Psoas muscle (tissue), 8 donors: ENCODE measurements around the gene AFF3. TPM values are rescaled to one million over a fixed set of nuclear protein-coding genes. Genes with fewer than 3 reads are reported as not detected.
A peak's percentile ranks its signal among the peaks of the same experiment; 100 is the strongest.

Source experiments
- ATAC-seq, 4 donors: fragments of 200-7000 bp; cut with Tn5 transposase; one replicate each; pipeline ENCODE4 v1.9.1; 2020; ENCODE audit warnings: moderate library complexity in 3 of 4, mild to moderate bottlenecking in 2 of 4
- DNase-seq, 2 donors: peaks; one replicate each; pipeline ENCODE4 v3.0.0-alpha.2; 2020
- H3K27ac ChIP-seq: fragments of 200-600 bp; one replicate; pipeline ENCODE4 v1.8.0; 2022
- H3K27me3 ChIP-seq, 3 donors: fragments of 200-600 bp in 1 of 3; one replicate each; pipeline versions ENCODE4 v1.6.1 to v1.8.0; 2013 to 2022; ENCODE audit warnings: low read length in 2 of 3, mild to moderate bottlenecking in 2 of 3, moderate library complexity in 1 of 3; ENCODE audit not compliant: insufficient read depth in 3 of 3
- H3K36me3 ChIP-seq, 2 donors: fragments of 200-600 bp in 1 of 2; one replicate each; pipeline versions ENCODE4 v1.6.1 to v1.8.0; 2013 to 2022; ENCODE audit warnings: low read depth in 1 of 2, mild to moderate bottlenecking in 1 of 2, moderate library complexity in 1 of 2; ENCODE audit not compliant: insufficient read depth in 1 of 2
- H3K4me1 ChIP-seq: fragments of 200-600 bp; one replicate; pipeline ENCODE4 v1.8.0; 2022
- H3K4me3 ChIP-seq: fragments of 200-600 bp; one replicate; pipeline ENCODE4 v1.8.0; 2022; ENCODE audit warnings: mild to moderate bottlenecking
- H3K9me3 ChIP-seq: fragments of 200-600 bp; one replicate; pipeline ENCODE4 v1.8.0; 2022
- WGBS, 3 donors: extraction: QIAGEN DNeasy Blood & Tissue Kit; methylation state at CpG; one replicate each; pipeline versions ENCODE4 v1.1.6 to v1.1.7; 2013; 5-methylcytosine and 5-hydroxymethylcytosine counted together
- intact Hi-C, 2 donors: fragments of 100-400 bp; cut with DNase I; formaldehyde crosslinking; loops; one replicate each; pipeline versions ENCODE4 v1.11.0 to v1.14.2; 2022
- polyA plus RNA-seq, 3 donors: library from polyadenylated mRNA; stranded (reverse); fragments of 200-250 nt; gene quantifications; one replicate each; pipeline ENCODE4 v1.2.3, GENCODE V29; 2013
- total RNA-seq, 4 donors: library from RNA; stranded (reverse); fragmentation: NEBNext Ultra II Directional in 2 of 4; extraction: Animal tissue kit (Norgen Biotek cat#: 25700) in 2 of 4; gene quantifications; one replicate each; pipeline versions ENCODE4 v1.2.1 to v1.2.4, GENCODE V29; 2021 to 2023
- TF ChIP-seq, protein P1 (sequence below): fragments of 200-600 bp; IDR thresholded peaks from one replicate; pipeline ENCODE4 v1.8.0; 2022; ENCODE audit warnings: antibody characterized with exemption
- donor health status: healthy with polysubstance abuse.
- donor health status: DM: no; HTN: no; CAD: no; lungs with moderate emphysema.
- donor health status: Bipolar disorder and iron deficiency.
- donor health status: healthy.
- donor health status: DM: yes; HTN: yes; CAD: no.
- donor health status: DM: no; HTN: no; CAD: no.
- donor health status: DM: no; HTN: no; CAD: no.
- donor health status: DM: yes; HTN: yes; CAD: no.

AFF3 gene
- total and polyA plus RNA-seq, 7 donors = 0.08 to 2.9 (median 0.44) TPM

DNA sequence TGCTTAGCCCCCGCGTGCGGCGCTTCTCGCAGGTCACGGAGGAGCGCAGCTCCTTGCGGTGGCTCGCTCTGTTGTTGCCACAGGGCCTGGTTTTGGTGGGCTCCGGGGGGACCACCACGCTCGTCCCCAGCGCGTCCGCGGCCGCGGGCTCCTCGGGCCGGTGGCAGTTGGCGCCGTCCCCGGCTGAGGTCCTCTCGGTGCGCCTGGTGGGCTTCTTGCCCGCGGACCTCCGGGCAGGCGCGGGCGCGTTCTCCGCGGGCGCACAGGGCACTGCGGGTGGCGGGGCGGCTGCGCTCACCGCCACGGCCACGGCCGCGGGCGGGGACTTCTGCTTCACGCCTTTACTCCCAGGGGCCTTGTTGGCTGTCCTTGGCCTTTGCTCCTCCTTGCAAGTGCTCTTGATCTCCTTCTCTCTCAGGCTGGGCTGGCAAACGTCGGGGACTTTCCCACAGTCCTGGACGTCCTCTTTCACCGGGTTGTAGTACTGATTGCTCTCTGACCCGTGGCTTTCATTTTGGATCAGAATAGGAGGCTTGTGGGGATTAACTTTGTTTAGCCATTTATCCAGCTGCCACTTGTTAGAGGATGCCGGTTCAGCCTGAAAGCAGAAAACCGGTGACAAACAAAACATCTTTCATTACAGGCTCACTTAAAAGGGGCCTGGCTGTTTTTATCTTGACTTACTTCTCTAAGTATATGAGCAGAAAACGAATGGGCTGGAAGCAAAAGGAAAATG lies 548.5 kb downstream of the AFF3 start:
- ATAC-seq = no peak
- no peak for DNase-seq
- Histone ChIP-seq H3K4me1 (no peaks in the 10 kb centered on the region), H3K27me3 (no peaks in the 10 kb centered on the region), H3K27ac (no peak overlapping the region), H3K4me3 (no peak overlapping the region), H3K36me3 (no peaks in the 10 kb centered on the region), H3K9me3 (no peaks in the 10 kb centered on the region)
- intact Hi-C loops = no loop called here
- WGBS, 3 donors = 76 to 86% (median 84%) methylated on average over 48 to 54 of the region's 54 CpGs
- TF ChIP-seq, protein P1, sequence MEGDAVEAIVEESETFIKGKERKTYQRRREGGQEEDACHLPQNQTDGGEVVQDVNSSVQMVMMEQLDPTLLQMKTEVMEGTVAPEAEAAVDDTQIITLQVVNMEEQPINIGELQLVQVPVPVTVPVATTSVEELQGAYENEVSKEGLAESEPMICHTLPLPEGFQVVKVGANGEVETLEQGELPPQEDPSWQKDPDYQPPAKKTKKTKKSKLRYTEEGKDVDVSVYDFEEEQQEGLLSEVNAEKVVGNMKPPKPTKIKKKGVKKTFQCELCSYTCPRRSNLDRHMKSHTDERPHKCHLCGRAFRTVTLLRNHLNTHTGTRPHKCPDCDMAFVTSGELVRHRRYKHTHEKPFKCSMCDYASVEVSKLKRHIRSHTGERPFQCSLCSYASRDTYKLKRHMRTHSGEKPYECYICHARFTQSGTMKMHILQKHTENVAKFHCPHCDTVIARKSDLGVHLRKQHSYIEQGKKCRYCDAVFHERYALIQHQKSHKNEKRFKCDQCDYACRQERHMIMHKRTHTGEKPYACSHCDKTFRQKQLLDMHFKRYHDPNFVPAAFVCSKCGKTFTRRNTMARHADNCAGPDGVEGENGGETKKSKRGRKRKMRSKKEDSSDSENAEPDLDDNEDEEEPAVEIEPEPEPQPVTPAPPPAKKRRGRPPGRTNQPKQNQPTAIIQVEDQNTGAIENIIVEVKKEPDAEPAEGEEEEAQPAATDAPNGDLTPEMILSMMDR = no peak

DNA sequence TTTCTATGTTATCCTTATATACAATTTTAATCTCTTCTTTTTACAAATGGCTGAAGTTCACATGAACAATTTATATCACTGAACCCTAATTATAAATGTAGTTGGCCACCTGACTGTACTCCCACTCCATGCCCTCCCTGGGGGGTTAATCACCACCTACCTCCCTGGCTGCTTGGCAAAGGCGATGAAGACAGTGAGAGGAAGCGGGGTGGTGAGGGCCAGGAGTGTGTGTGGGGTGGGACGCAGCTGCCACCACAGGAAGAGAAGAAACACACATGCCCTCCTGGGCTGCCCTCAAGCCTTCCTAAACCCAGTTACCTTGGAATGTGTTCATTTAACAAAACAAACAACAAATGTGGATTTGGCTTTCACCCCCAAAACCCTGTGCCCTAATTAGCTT lies 565.6 kb downstream of the AFF3 start:
- Histone ChIP-seq H3K27ac (no peak overlapping the region), H3K27me3 (no peaks in the 10 kb centered on the region), H3K36me3 (no peaks in the 10 kb centered on the region), H3K4me3 (no peak overlapping the region), H3K9me3 (no peaks in the 10 kb centered on the region), H3K4me1 (no peaks in the 10 kb centered on the region)
- ATAC-seq (no peak), DNase-seq (no peak)
- intact Hi-C loops = no loop called here
- TF ChIP-seq, protein P1 = no peak
- 76 to 81% (median 80%) methylated on average over 3 of the region's 3 CpGs for WGBS, 3 donors

DNA sequence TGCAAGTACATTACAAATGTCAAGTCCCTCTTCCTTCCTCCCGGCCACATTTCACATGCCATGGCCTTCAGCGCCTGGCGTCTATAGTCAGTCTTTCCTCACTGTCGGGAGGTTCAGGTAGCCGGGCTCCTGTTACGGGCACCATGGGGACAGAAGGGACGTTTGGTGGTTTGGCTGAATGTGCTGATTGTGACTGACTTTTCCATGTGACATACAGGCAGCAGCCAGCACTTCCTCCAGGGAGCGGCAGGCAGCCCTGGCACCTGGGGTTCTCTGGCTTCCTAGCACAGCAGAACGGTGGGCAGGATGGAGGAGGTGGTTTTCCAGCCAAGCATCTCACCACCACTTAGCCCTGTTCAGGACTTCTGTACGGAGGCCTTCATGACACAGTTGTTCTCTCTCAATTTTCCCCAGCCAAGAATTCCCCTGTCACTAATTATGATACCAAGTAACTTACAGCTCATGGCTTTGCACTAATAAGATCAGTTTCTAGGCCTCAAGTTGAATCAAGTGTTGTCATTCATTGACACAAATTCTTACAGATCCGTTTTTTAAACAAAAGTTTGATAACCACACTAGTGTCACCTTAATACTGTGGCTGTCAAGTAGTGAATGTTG lies 568.6 kb downstream of the AFF3 start:
- DNase-seq (no peak), ATAC-seq (peak; percentile 60 to 90 (median 76))
- H3K36me3 ChIP-seq = no peaks in the 10 kb centered on the region
- intact Hi-C loops = no loop called here
- H3K27ac ChIP-seq = no peak overlapping the region
- no peak overlapping the region for H3K4me3 ChIP-seq
- WGBS, 3 donors = 68 to 73% (median 68%) methylated on average over 11 of the region's 11 CpGs
- TF ChIP-seq, protein P1 = no peak
- no peaks in the 10 kb centered on the region for H3K27me3 ChIP-seq
- H3K9me3 ChIP-seq = no peaks in the 10 kb centered on the region
- H3K4me1 ChIP-seq = no peaks in the 10 kb centered on the region

DNA sequence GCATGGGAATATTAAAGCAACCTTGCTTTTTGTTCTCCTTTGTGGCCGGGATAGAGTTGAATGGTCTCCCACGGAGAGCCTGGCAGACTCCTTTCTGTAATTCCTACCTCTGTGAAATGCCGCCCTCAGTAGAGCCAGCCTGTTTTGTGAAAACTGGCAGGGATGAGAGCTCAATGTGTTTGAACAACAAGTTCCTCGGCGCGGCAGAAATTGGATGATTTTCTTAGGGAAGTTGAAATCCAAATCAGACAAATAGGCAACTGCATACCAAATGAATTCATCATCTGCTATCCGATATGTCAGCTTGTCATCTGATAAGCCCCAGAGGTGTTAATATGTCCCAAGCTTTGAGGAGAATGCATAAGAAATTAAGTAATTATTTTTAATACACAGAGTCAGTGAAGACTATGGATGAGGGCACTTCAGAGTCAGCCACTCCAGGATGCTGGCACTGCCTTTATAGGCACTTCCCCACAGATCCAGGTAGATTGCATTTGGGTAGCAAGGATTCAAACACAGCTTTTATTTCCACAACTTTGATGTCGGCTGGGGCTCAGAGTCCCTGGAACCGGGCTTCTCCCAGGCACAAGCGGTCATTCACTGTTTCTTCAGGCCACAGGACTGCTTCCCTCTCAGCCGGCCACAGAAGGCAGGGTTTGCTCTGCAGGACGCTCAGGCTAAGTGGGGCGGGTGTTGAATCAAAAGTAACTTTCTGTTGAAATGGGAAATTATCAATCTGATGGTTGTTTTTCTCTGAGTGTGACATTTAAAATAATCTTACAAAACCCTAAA lies 569.8 kb downstream of the AFF3 start:
- no peak for DNase-seq
- Histone ChIP-seq H3K9me3 (no peaks in the 10 kb centered on the region), H3K4me3 (no peak overlapping the region), H3K27ac (no peak overlapping the region), H3K36me3 (no peaks in the 10 kb centered on the region), H3K4me1 (no peaks in the 10 kb centered on the region), H3K27me3 (no peaks in the 10 kb centered on the region)
- no peak for ATAC-seq
- intact Hi-C loops = no loop called here
- TF ChIP-seq, protein P1 = no peak
- 44 to 49% (median 49%) methylated on average over 13 of the region's 13 CpGs for WGBS, 3 donors
